ENCODE measurements around the gene MLEC.

DNA sequence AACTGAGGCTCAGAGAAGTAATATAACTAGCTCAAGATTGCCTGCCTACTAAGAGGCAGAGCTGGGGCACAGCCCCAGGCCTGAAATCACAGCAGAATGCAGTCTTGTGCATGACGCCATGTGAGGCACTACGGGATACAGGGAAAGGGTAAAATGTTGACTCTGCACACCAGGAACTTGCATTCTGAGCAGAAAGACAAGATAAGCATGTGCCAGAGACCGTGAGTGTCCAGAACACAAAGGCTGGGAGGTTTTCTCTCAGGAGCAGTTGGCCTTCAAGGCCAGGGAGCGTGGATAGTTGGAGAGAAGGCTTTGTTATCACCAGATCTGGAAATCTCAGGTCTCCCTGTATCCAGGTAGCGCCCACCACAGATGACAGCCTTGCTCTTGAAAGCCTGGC, 23.2 kb upstream of the MLEC start:
- no peak for TF ChIP-seq ZNF565 (CRISPR knock-in tag; conservative IDR thresholded peaks at IDR 0.05; ENCODE audit: low read depth)
- TF ChIP-seq BACH2 (CRISPR knock-in tag; IDR thresholded peaks at IDR 0.05; ENCODE audit: borderline replicate concordance) = no peak
- TF ChIP-seq ZFP30 (CRISPR knock-in tag; IDR thresholded peaks at IDR 0.05) = no peak
- no peak for TF ChIP-seq ARNTL (CRISPR knock-in tag; IDR thresholded peaks at IDR 0.05; ENCODE audit: borderline replicate concordance, low read depth)
- TF ChIP-seq RARB (CRISPR knock-in tag; IDR thresholded peaks at IDR 0.05) = no peak
- no peak for TF ChIP-seq ESRRG (CRISPR knock-in tag; IDR thresholded peaks at IDR 0.05)
- no peak for TF ChIP-seq ZNF70 (CRISPR knock-in tag; IDR thresholded peaks at IDR 0.05)
- TF ChIP-seq CREB5 (CRISPR knock-in tag; IDR thresholded peaks at IDR 0.05; ENCODE audit: low read depth) = no peak
- no peak for TF ChIP-seq SNAI2 (CRISPR knock-in tag; IDR thresholded peaks at IDR 0.05)
- no peak for TF ChIP-seq CSDC2 (CRISPR knock-in tag; IDR thresholded peaks at IDR 0.05)

Measured in SK-N-SH treated with all-trans-retinoic acid at 6 μM for 48 hours (cell line).